IMR-90 (cell line): ENCODE measurements around the gene TYMS. TPM values are rescaled to one million over a fixed set of nuclear protein-coding genes. Genes with fewer than 3 reads are reported as not detected.

Source experiments
- ATAC-seq: fragments of 200-7000 bp; cut with Tn5 transposase; 2 replicates; pipeline ENCODE4 v1.9.1; 2020; ENCODE audit warnings: low read depth, mild to moderate bottlenecking, moderate library complexity
- BruUV-seq: library from RNA; stranded (reverse); fragments of 400-500 nt; replicated peaks from 2 replicates; lab custom pipeline; 2021; lab: Mats Ljungman, UMichigan
- CTCF ChIA-PET: fragments of 300-600 bp; formaldehyde crosslinking; extraction: SDS; loops from one replicate; lab custom pipeline; 2021; ENCODE audit warnings: antibody characterized with exemption; lab: Yijun Ruan, JAX
- POLR2A ChIA-PET: fragments of 300-600 bp; sonication (Branson Sonifier 250); formaldehyde crosslinking; loops from one replicate; lab custom pipeline; 2022; ENCODE audit warnings: antibody characterized with exemption; ENCODE audit not compliant: unreplicated experiment; lab: Charles Lee
- DNase-seq: peaks from one replicate; pipeline ENCODE4 v3.0.0; 2013
- H2AFZ ChIP-seq: replicated peaks from 2 replicates; pipeline ENCODE3; 2013; ENCODE audit warnings: low read length, mild to moderate bottlenecking; ENCODE audit not compliant: poor library complexity
- H2AK5ac ChIP-seq: 2 replicates; pipeline ENCODE4 v1.6.1; 2013; ENCODE audit warnings: low read depth, low read length, inconsistent platforms
- H2AK9ac ChIP-seq: replicated peaks from 2 replicates; pipeline ENCODE3; 2013; ENCODE audit warnings: mild to moderate bottlenecking, low read depth, low read length, moderate library complexity; ENCODE audit not compliant: poor library complexity
- H2BK120ac ChIP-seq: 2 replicates; pipeline ENCODE4 v1.6.1; 2013; ENCODE audit warnings: low read depth, low read length, inconsistent platforms
- H2BK15ac ChIP-seq: 3 replicates; pipeline ENCODE4 v1.6.1; 2013; ENCODE audit warnings: low read depth, low read length, inconsistent platforms
- H2BK20ac ChIP-seq: 2 replicates; pipeline ENCODE4 v1.6.1; 2013; ENCODE audit warnings: low read depth, mild to moderate bottlenecking, inconsistent platforms, low read length, moderate library complexity
- H2BK5ac ChIP-seq: 2 replicates; pipeline ENCODE4 v1.6.1; 2013; ENCODE audit warnings: mild to moderate bottlenecking, low read depth, low read length, inconsistent platforms; ENCODE audit not compliant: poor library complexity, severe bottlenecking
- H3K14ac ChIP-seq: replicated peaks from 2 replicates; pipeline ENCODE4 v1.6.1; 2013; ENCODE audit warnings: low read depth, low read length, inconsistent platforms
- H3K18ac ChIP-seq: 2 replicates; pipeline ENCODE4 v1.6.1; 2013; ENCODE audit warnings: low read depth, low read length, control low read depth
- H3K23ac ChIP-seq: 2 replicates; pipeline ENCODE4 v1.6.1; 2013; ENCODE audit warnings: low read depth, low read length, inconsistent platforms
- H3K27ac ChIP-seq: 2 replicates; pipeline ENCODE4 v1.5.1; 2013; ENCODE audit warnings: mild to moderate bottlenecking, control low read depth, low read length; ENCODE audit not compliant: insufficient read depth
- H3K27me3 ChIP-seq: 2 replicates; pipeline ENCODE4 v1.6.1; 2013; ENCODE audit warnings: low read length; ENCODE audit not compliant: control insufficient read depth, insufficient read depth
- H3K36me3 ChIP-seq: 2 replicates; pipeline ENCODE4 v1.6.1; 2013; ENCODE audit warnings: low read length, mixed read lengths; ENCODE audit not compliant: control insufficient read depth, insufficient read depth
- H3K4ac ChIP-seq: 2 replicates; pipeline ENCODE4 v1.6.1; 2013; ENCODE audit warnings: low read depth, low read length, inconsistent platforms
- H3K4me1 ChIP-seq: 2 replicates; pipeline ENCODE4 v1.6.1; 2013; ENCODE audit warnings: low read length, mixed read lengths; ENCODE audit not compliant: control insufficient read depth, insufficient read depth
- H3K4me2 ChIP-seq: 2 replicates; pipeline ENCODE4 v1.6.1; 2013; ENCODE audit warnings: low read depth, mild to moderate bottlenecking, control low read depth, low read length, moderate library complexity
- H3K4me3 ChIP-seq: 2 replicates; pipeline ENCODE4 v1.5.1; 2013; ENCODE audit warnings: low read depth, mild to moderate bottlenecking, control low read depth, low read length, moderate library complexity; ENCODE audit not compliant: insufficient read depth
- H3K56ac ChIP-seq: 2 replicates; pipeline ENCODE4 v1.6.1; 2013; ENCODE audit warnings: low read length, inconsistent platforms; ENCODE audit not compliant: insufficient read depth; ENCODE audit errors: extremely low read depth
- H3K79me1 ChIP-seq, 2 experiments: 2 replicates each; pipeline ENCODE4 v1.6.1; 2013; ENCODE audit warnings: low read length in 2 of 2, inconsistent platforms in 1 of 2, low read depth in 1 of 2
- H3K9ac ChIP-seq: 2 replicates; pipeline ENCODE4 v1.6.1; 2013; ENCODE audit warnings: low read depth, low read length, control low read depth
- H3K9me1 ChIP-seq: 2 replicates; pipeline ENCODE4 v1.6.1; 2013; ENCODE audit warnings: low read length, inconsistent platforms; ENCODE audit not compliant: insufficient read depth
- H3K9me3 ChIP-seq: 2 replicates; pipeline ENCODE4 v1.6.1; 2013; ENCODE audit warnings: low read length; ENCODE audit not compliant: control insufficient read depth, insufficient read depth
- H4K20me1 ChIP-seq: 2 replicates; pipeline ENCODE4 v1.6.1; 2013; ENCODE audit warnings: low read length, inconsistent platforms; ENCODE audit not compliant: insufficient read depth
- H4K5ac ChIP-seq: 2 replicates; pipeline ENCODE4 v1.6.1; 2013; ENCODE audit warnings: mild to moderate bottlenecking, low read depth, low read length, control low read depth
- H4K8ac ChIP-seq, 2 experiments: 2 replicates each; pipeline ENCODE4 v1.6.1; 2013; ENCODE audit warnings: low read depth in 2 of 2, low read length in 2 of 2, control low read depth in 1 of 2, inconsistent platforms in 1 of 2
- H4K91ac ChIP-seq: 2 replicates; pipeline ENCODE4 v1.6.1; 2013; ENCODE audit warnings: low read depth, low read length, inconsistent platforms; ENCODE audit not compliant: insufficient read depth
- CEBPB ChIP-seq: IDR thresholded peaks from 2 replicates; pipeline ENCODE4 v1.6.1; 2012; ENCODE audit warnings: low read depth, low read length, improper control_type of control experiment
- CHD1 ChIP-seq: IDR thresholded peaks from 2 replicates; pipeline ENCODE4 v1.6.1; 2012; ENCODE audit warnings: low read depth, low read length, improper control_type of control experiment
- CTCF ChIP-seq: conservative IDR thresholded peaks from 2 replicates; pipeline ENCODE4 v1.5.1; 2012; ENCODE audit warnings: mild to moderate bottlenecking, low read depth, low read length, improper control_type of control experiment
- RFX5 ChIP-seq: IDR thresholded peaks from 2 replicates; pipeline ENCODE4 v1.8.0; 2012; ENCODE audit warnings: low read depth, mild to moderate bottlenecking, low read length, moderate library complexity
- SMC3 ChIP-seq: fragments of 150-350 bp; IDR thresholded peaks from 2 replicates; pipeline ENCODE4 v1.6.1; 2016; ENCODE audit warnings: low read depth, mild to moderate bottlenecking, antibody characterized with exemption, low read length, moderate library complexity
- WGBS, 2 experiments: methylation state at CpG; one replicate each; pipeline versions ENCODE4 v1.1.5 to v1.1.7; 2013; ENCODE audit warnings: missing lambda C conversion rate in 2 of 2; ENCODE audit not compliant: insufficient read length in 1 of 2; ENCODE audit errors: extremely low coverage in 2 of 2; 5-methylcytosine and 5-hydroxymethylcytosine counted together
- dilution Hi-C: fragments of 300-500 bp; cut with HindIII; formaldehyde crosslinking; loops from one replicate; pipeline ENCODE4 v1.14.3; 2018; ENCODE audit warnings: low sequenced_read_pairs; ENCODE audit not compliant: unreplicated experiment
- in situ Hi-C: fragments of 300-500 bp; cut with MboI; formaldehyde crosslinking; loops from 3 replicates; pipeline ENCODE4 v1.14.3; 2019; ENCODE audit warnings: low sequenced_read_pairs, inconsistent platforms, mixed read lengths
- intact Hi-C: fragments of 100-400 bp; cut with micrococcal nuclease; formaldehyde crosslinking; loops from 2 replicates; pipeline ENCODE4 v1.10.0; 2022
- polyA plus RNA-seq, 3 experiments: library from polyadenylated mRNA; depleted of rRNA; stranded (reverse); fragments of >200 nt; gene quantifications; 2 replicates each; pipeline ENCODE4 v1.2.3, GENCODE V29; 2012; ENCODE audit warnings: low replicate concordance in 1 of 3
- total RNA-seq: library from RNA; depleted of rRNA; stranded (reverse); fragments of >200 nt; gene quantifications from 2 replicates; pipeline ENCODE4 v1.2.3, GENCODE V29; 2012

TYMS gene
- total and polyA plus RNA-seq, 2 of the 4 experiments (the other 2 are of a cell fraction): 28.3 to 92.2 TPM

GRCh38 chr18:622289-622688 lies 35.2 kb upstream of the TYMS start:
- ChIA-PET POLR2A (no interaction called here), CTCF (no interaction called here)
- Histone ChIP-seq H3K36me3 (no peaks in the 10 kb centered on the region), H2BK15ac (no peak overlapping the region), H3K9me1 (no peaks in the 10 kb centered on the region), H3K23ac (no peak overlapping the region), H2AFZ (no peak overlapping the region), H4K91ac (no peak overlapping the region), H3K4ac (no peak overlapping the region), H2BK20ac (no peak overlapping the region), H4K20me1 (no peaks in the 10 kb centered on the region), H3K9me3 (no peaks in the 10 kb centered on the region), H3K4me2 (no peak overlapping the region), H3K56ac (no peak overlapping the region), H2AK5ac (no peak overlapping the region), H2AK9ac (no peak overlapping the region), H4K8ac (no peak overlapping the region), H3K9ac (no peak overlapping the region), H3K27ac (no peak overlapping the region), H3K14ac (no peak overlapping the region), H3K18ac (no peak overlapping the region), H2BK5ac (no peak overlapping the region), H2BK120ac (no peak overlapping the region), H3K4me3 (no peak overlapping the region), H4K5ac (no peak overlapping the region), H3K79me1 (no peaks in the 10 kb centered on the region), H3K27me3 (peaks cover 13% of the 10 kb centered on the region), H3K4me1 (no peaks in the 10 kb centered on the region)
- DNase-seq (no peak), ATAC-seq (no peak)
- dilution Hi-C loops (no loop called here), in situ Hi-C loops (loop anchor here (5.0 kb wide), 2 partner anchors 210 to 340 kb away; no protein-coding TSS in a partner anchor), intact Hi-C loops (loop anchor here (5.0 kb wide), 1 partner anchor 120 kb away; no protein-coding TSS in a partner anchor)
- no CpG with 5 or more reads among the region's 6 CpGs for WGBS, 2 experiments
- no peak for TF ChIP-seq SMC3
- TF ChIP-seq CEBPB: no peak
- no peak for TF ChIP-seq CHD1
- no peak for TF ChIP-seq RFX5
- TF ChIP-seq CTCF: no peak
- BruUV-seq: no TSS peak
